GM19099 (cell line): ENCODE data around the gene UPF2.
A peak's percentile ranks its signal among the peaks of the same experiment; 100 is the strongest.

ENCODE experiments used
- POLR2A ChIP-seq: IDR thresholded peaks from 3 replicates; pipeline ENCODE4 v1.6.1; 2011; ENCODE audit warnings: low read depth; ENCODE audit not compliant: insufficient read length; ENCODE audit errors: extremely low read depth

Gene UPF2

GRCh38 chr10:12042797-12043651, at the start of gene UPF2:
Gene UPF2 (minus strand): TSS chr10:12042809. CDS start chr10:12035423, 7,386 bp downstream.
- no peak for TF ChIP-seq POLR2A

- TF ChIP-seq POLR2A: no peak
Measured at GRCh38 chr10:12091421-12091820, 48.8 kb upstream of the UPF2 start.

GRCh38 chr10:12088919-12089318, 46.3 kb upstream of the UPF2 start:
- no peak for TF ChIP-seq POLR2A

GRCh38 chr10:12081879-12082557, 39.4 kb upstream of the UPF2 start:
- TF ChIP-seq POLR2A: no peak

- no peak for TF ChIP-seq POLR2A
Measured at GRCh38 chr10:12081470-12081869, 38.9 kb upstream of the UPF2 start.

GRCh38 chr10:12077580-12078180, 35.1 kb upstream of the UPF2 start:
- TF ChIP-seq POLR2A: no peak

- no peak for TF ChIP-seq POLR2A
Measured at GRCh38 chr10:12073526-12073925, 30.9 kb upstream of the UPF2 start.

GRCh38 chr10:12068449-12069269, 26.1 kb upstream of the UPF2 start, which contains the start of gene DHTKD1:
Gene DHTKD1 (plus strand): TSS chr10:12068954. CDS start chr10:12069034, 80 bp downstream.
- TF ChIP-seq POLR2A: peak; percentile 85

- no peak for TF ChIP-seq POLR2A
Measured at GRCh38 chr10:12067336-12067735, 24.7 kb upstream of the UPF2 start.

- no peak for TF ChIP-seq POLR2A
Measured at GRCh38 chr10:12063483-12063818, 20.8 kb upstream of the UPF2 start.

GRCh38 chr10:12062754-12063482, 20.3 kb upstream of the UPF2 start:
- TF ChIP-seq POLR2A: no peak

- no peak for TF ChIP-seq POLR2A
Measured at GRCh38 chr10:12061124-12061523, 18.5 kb upstream of the UPF2 start.

- no peak for TF ChIP-seq POLR2A
Measured at GRCh38 chr10:12056748-12057147, 14.1 kb upstream of the UPF2 start.

GRCh38 chr10:12055732-12056131, 13.1 kb upstream of the UPF2 start:
- TF ChIP-seq POLR2A: no peak

- TF ChIP-seq POLR2A: no peak
Measured at GRCh38 chr10:12051241-12051640, 8.6 kb upstream of the UPF2 start.

GRCh38 chr10:12050528-12050927, 7.9 kb upstream of the UPF2 start:
- TF ChIP-seq POLR2A: no peak
